ENCODE data around the gene SLC7A5.

GRCh38 chr16:87882436-87883019, 13.2 kb upstream of the SLC7A5 start:
- TF ChIP-seq, protein P1, sequence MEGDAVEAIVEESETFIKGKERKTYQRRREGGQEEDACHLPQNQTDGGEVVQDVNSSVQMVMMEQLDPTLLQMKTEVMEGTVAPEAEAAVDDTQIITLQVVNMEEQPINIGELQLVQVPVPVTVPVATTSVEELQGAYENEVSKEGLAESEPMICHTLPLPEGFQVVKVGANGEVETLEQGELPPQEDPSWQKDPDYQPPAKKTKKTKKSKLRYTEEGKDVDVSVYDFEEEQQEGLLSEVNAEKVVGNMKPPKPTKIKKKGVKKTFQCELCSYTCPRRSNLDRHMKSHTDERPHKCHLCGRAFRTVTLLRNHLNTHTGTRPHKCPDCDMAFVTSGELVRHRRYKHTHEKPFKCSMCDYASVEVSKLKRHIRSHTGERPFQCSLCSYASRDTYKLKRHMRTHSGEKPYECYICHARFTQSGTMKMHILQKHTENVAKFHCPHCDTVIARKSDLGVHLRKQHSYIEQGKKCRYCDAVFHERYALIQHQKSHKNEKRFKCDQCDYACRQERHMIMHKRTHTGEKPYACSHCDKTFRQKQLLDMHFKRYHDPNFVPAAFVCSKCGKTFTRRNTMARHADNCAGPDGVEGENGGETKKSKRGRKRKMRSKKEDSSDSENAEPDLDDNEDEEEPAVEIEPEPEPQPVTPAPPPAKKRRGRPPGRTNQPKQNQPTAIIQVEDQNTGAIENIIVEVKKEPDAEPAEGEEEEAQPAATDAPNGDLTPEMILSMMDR (IDR thresholded peaks at IDR 0.05; ENCODE audit: borderline replicate concordance, extremely low read depth, low read length, poor library complexity, severe bottlenecking) = no peak
- no peak for TF ChIP-seq EZH2 (IDR thresholded peaks at IDR 0.05; ENCODE audit: borderline replicate concordance, low read depth, low read length, severe bottlenecking)
